Right atrium auricular region (tissue), 2 donors: ENCODE measurements around the gene ST7. TPM values are rescaled to one million over a fixed set of nuclear protein-coding genes. Genes with fewer than 3 reads are reported as not detected.

Experiments used
- DNase-seq: peaks from one replicate; pipeline ENCODE4 v3.0.0-alpha.2; 2019; ENCODE audit warnings: low spot score
- H3K27ac ChIP-seq, 2 donors: fragments of 200-600 bp; sonication (generic); 1 replicate in 1 of 2; 2 replicates in 1 of 2; pipeline ENCODE4 v1.5.1; 2016 to 2019
- H3K27me3 ChIP-seq, 2 donors: fragments of 200-600 bp; sonication (generic); one replicate each; pipeline versions ENCODE4 v1.5.1 to v1.6.0; 2017 to 2019
- H3K36me3 ChIP-seq: fragments of 200-600 bp; sonication (generic); one replicate; pipeline ENCODE4 v1.5.1; 2016
- H3K4me1 ChIP-seq, 2 donors: fragments of 200-600 bp; sonication (generic); one replicate each; pipeline versions ENCODE4 v1.5.1 to v1.6.0; 2017 to 2019
- H3K4me3 ChIP-seq, 2 donors: fragments of 200-600 bp; sonication (generic); 1 replicate in 1 of 2; 2 replicates in 1 of 2; pipeline ENCODE4 v1.5.1; 2017 to 2019; ENCODE audit warnings: mild to moderate bottlenecking in 1 of 2, moderate library complexity in 1 of 2
- H3K9me3 ChIP-seq, 2 donors: fragments of 200-600 bp; sonication (generic); one replicate each; pipeline ENCODE4 v1.5.1; 2019
- total RNA-seq, 2 donors: library from RNA; depleted of rRNA; stranded (reverse); fragments of >200 nt; gene quantifications; one replicate each; pipeline ENCODE4 v1.1.0, GENCODE V29; 2016
- TF ChIP-seq, protein P1 (sequence below), 2 donors: fragments of 200-600 bp; sonication (generic); IDR thresholded peaks; one replicate each; pipeline ENCODE4 v1.5.1; 2019; ENCODE audit warnings: antibody characterized with exemption in 2 of 2

The ST7 gene
- total RNA-seq, 2 donors from 2014 or later = 45.4 to 48.1 TPM

DNA sequence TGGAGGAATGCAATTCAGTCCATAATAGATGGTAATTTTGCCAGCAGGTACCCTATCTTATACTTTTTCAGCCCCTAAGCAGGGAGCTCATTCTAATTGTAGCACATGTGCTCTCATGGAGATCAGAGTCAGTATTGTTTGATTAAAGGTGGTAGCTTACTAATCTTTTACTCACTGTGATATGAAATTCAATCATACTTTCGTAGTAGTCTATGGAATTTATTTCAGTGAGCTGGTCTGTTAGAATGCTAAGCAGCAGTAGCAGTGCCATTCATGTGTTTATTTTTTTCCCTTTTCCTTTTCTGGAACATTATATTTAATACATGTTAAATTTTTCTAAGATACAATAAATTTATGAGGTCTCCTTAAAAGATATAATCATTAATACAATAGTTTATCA lies 109.0 kb downstream of the ST7 start:
- Histone ChIP-seq H3K36me3 (no peaks in the 10 kb centered on the region), H3K27me3 (no peaks in the 10 kb centered on the region), H3K4me3 (no peak overlapping the region), H3K4me1 (no peaks in the 10 kb centered on the region), H3K27ac (no peak overlapping the region), H3K9me3 (no peaks in the 10 kb centered on the region)
- TF ChIP-seq, protein P1, sequence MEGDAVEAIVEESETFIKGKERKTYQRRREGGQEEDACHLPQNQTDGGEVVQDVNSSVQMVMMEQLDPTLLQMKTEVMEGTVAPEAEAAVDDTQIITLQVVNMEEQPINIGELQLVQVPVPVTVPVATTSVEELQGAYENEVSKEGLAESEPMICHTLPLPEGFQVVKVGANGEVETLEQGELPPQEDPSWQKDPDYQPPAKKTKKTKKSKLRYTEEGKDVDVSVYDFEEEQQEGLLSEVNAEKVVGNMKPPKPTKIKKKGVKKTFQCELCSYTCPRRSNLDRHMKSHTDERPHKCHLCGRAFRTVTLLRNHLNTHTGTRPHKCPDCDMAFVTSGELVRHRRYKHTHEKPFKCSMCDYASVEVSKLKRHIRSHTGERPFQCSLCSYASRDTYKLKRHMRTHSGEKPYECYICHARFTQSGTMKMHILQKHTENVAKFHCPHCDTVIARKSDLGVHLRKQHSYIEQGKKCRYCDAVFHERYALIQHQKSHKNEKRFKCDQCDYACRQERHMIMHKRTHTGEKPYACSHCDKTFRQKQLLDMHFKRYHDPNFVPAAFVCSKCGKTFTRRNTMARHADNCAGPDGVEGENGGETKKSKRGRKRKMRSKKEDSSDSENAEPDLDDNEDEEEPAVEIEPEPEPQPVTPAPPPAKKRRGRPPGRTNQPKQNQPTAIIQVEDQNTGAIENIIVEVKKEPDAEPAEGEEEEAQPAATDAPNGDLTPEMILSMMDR (IDR thresholded peaks at IDR 0.05) = no peak
- no peak for DNase-seq

DNA sequence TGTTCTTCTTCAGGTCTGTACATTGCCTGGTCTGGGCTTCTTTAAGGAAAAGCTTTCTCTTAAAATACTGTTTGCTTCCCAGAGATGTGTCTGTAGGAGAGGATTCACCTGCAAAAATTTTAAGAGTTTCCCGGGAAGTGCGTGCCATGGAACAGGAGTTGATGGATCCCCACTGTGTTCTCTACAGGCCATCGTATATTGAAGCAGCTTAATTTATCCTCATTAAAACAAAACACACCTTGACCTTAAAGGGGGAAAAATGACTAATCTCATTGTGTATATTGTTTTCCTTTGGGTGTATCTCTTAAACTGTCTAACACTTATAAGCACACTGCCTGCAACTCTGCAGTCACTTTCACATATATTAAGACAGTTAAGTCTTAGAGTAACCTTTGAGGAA lies 111.4 kb downstream of the ST7 start:
- DNase-seq = no peak
- Histone ChIP-seq H3K27ac (no peak overlapping the region), H3K4me3 (no peak overlapping the region), H3K27me3 (no peaks in the 10 kb centered on the region), H3K9me3 (no peaks in the 10 kb centered on the region), H3K4me1 (peaks cover 0 to 15% of the 10 kb centered on the region in 2 donors), H3K36me3 (no peaks in the 10 kb centered on the region)
- TF ChIP-seq, protein P1 (IDR thresholded peaks at IDR 0.05) = no peak

DNA sequence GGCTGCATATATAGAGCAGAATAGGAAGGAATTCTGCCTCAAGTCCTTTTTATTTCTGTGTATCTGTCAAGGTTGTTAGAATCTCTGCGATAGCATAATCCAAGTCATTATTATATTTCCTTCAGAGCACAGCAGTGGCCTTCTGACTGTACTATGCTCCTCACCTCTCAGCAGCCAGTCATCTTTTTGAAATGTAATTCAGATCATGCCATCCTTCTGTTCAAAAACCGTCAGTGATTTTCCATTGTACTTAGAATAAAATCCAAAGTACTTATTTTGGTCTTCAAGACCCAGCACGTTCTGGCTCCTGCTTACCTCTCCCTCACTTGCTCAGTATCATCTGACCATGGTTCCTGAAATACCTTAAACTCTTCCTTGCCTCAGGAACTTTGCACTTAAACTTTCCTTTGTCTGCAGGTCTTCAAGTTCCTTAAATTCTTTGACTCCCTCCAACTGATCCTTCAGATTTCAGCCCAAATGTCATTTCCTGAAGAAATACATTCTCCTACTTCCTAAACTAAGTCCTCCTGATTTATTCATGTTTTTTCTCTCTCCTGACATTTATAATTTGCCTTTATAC lies 112.4 kb downstream of the ST7 start:
- Histone ChIP-seq H3K36me3 (no peaks in the 10 kb centered on the region), H3K9me3 (no peaks in the 10 kb centered on the region), H3K27me3 (no peaks in the 10 kb centered on the region), H3K4me3 (no peak overlapping the region), H3K27ac (no peak overlapping the region), H3K4me1 (peaks cover 0 to 22% of the 10 kb centered on the region in 2 donors)
- TF ChIP-seq, protein P1 (IDR thresholded peaks at IDR 0.05) = no peak
- DNase-seq = no peak

DNA sequence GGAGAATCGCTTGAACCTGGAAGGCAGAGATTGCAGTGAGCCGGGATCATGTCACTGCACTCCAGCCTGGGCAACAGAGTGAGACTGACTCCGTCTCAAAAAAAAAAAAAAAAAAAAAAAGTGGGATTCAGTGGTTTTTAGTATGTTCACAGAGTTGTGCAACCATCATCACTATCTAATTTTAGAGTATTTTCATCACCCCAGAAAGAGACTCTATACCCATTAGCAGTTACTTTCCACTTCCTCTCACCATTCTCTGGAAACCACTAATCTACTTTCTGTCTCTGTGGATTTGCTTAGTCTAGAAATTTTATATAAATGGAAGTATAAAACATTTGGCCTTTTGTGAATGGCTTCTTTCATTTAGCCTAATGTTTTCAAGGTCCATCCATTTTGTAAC lies 113.4 kb downstream of the ST7 start:
- no peak for DNase-seq
- Histone ChIP-seq H3K27me3 (no peaks in the 10 kb centered on the region), H3K4me3 (no peak overlapping the region), H3K9me3 (no peaks in the 10 kb centered on the region), H3K36me3 (no peaks in the 10 kb centered on the region), H3K4me1 (peaks cover 0 to 27% of the 10 kb centered on the region in 2 donors), H3K27ac (no peak overlapping the region)
- TF ChIP-seq, protein P1 (IDR thresholded peaks at IDR 0.05) = no peak

DNA sequence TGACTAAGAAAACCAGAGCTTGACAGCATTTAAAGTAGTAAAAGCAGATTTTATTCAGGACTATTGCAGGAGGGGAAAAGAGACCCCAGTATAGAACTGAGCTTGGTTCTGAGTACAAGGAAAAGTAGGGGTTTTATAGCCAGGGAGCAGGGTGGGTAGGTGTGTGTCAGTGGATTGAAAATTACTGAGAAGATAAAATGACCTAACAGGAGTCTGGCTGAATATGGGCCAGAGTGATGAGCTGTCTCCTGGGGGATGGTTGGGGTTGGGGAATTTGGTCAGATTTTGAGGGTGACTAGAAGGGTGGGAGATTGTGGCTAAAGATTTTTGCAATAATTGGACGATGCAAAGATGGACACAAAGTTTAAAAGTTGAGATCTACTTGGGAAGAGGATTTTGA lies 114.0 kb downstream of the ST7 start:
- peaks cover 0 to 34% of the 10 kb centered on the region in 2 donors for H3K4me1 ChIP-seq
- H3K9me3 ChIP-seq = no peaks in the 10 kb centered on the region
- no peak overlapping the region for H3K27ac ChIP-seq
- H3K36me3 ChIP-seq = no peaks in the 10 kb centered on the region
- no peak for DNase-seq
- no peak overlapping the region for H3K4me3 ChIP-seq
- no peaks in the 10 kb centered on the region for H3K27me3 ChIP-seq
- TF ChIP-seq, protein P1 (IDR thresholded peaks at IDR 0.05) = no peak
